IMR-90 (cell line): ENCODE data around the gene CFDP1.

ENCODE experiments used
- MXI1 ChIP-seq: IDR thresholded peaks from 2 replicates; pipeline ENCODE4 v1.6.1; 2012; ENCODE audit warnings: low read depth, mild to moderate bottlenecking, low read length, moderate library complexity, borderline replicate concordance
- POLR2A ChIP-seq: IDR thresholded peaks from 2 replicates; pipeline ENCODE4 v1.6.1; 2012; ENCODE audit warnings: mild to moderate bottlenecking, low read depth, low read length
- SMC3 ChIP-seq: fragments of 150-350 bp; IDR thresholded peaks from 2 replicates; pipeline ENCODE4 v1.6.1; 2016; ENCODE audit warnings: low read depth, mild to moderate bottlenecking, antibody characterized with exemption, low read length, moderate library complexity
- USF2 ChIP-seq: fragments of 150-350 bp; IDR thresholded peaks from 2 replicates; pipeline ENCODE4 v1.6.1; 2017; ENCODE audit warnings: mild to moderate bottlenecking, antibody characterized with exemption, low read length, low read depth

GRCh38 chr16:75379339-75379738 is 54.0 kb downstream of the CFDP1 start:
- TF ChIP-seq USF2 (no peak), MXI1 (no peak), POLR2A (no peak), SMC3 (no peak)
